ENCODE results near the gene C15orf39. TPM values are rescaled to one million over a fixed set of nuclear protein-coding genes. Genes with fewer than 3 reads are reported as not detected.
"Not testable (repeated sequence)": the region's sequence is repeated elsewhere in the genome, so short reads cannot be mapped to it uniquely, and the experiment has no call there.

Gene C15orf39
- total RNA-seq, 1 donor from 2014 or later, result 15.0 TPM

GRCh38 chr15:75225102-75225836 is 23.6 kb downstream of the C15orf39 start:
- ATAC-seq; intact Hi-C loops (cut with DNase I): not testable (repeated sequence)
- DNase-seq (ENCODE audit: missing footprints), result peak; percentile 20

GRCh38 chr15:75225951-75226732 is 24.5 kb downstream of the C15orf39 start:
- intact Hi-C loops (cut with DNase I), result no loop called here
- no peak for ATAC-seq
- DNase-seq (ENCODE audit: missing footprints), result peak; percentile 37

- ATAC-seq (peak; percentile 61), DNase-seq (ENCODE audit: missing footprints) (peak; percentile 5)
- intact Hi-C loops (cut with DNase I), result not testable (repeated sequence)
These were observed 25.4 kb downstream of the C15orf39 start for GRCh38 chr15:75227112-75227511.

- intact Hi-C loops (cut with DNase I), result no loop called here
These were observed 26.1 kb downstream of the C15orf39 start for GRCh38 chr15:75227663-75228280.

GRCh38 chr15:75228787-75229186 is 27.1 kb downstream of the C15orf39 start:
- intact Hi-C loops (cut with DNase I), result no loop called here
- DNase-seq (ENCODE audit: missing footprints) (peak; percentile 17), ATAC-seq (no peak)

More at GRCh38 chr15:75227663-75228280, 26.1 kb downstream of the C15orf39 start:
- DNase-seq (ENCODE audit: missing footprints) (peak; percentile 11), ATAC-seq (no peak)

GRCh38 chr15:75229191-75230015 is 27.7 kb downstream of the C15orf39 start:
- ATAC-seq (no peak), DNase-seq (ENCODE audit: missing footprints) (peak; percentile 40)
- intact Hi-C loops (cut with DNase I), result no loop called here

GRCh38 chr15:75230016-75230343 is 28.3 kb downstream of the C15orf39 start:
- intact Hi-C loops (cut with DNase I), result no loop called here
- no peak for DNase-seq (ENCODE audit: missing footprints)
- ATAC-seq, result no peak

GRCh38 chr15:75230551-75231371 is 29.1 kb downstream of the C15orf39 start:
- intact Hi-C loops (cut with DNase I), result no loop called here
- no peak for ATAC-seq
- peak; percentile 31 for DNase-seq (ENCODE audit: missing footprints)

GRCh38 chr15:75231836-75232235 is 30.2 kb downstream of the C15orf39 start:
- ATAC-seq (no peak), DNase-seq (ENCODE audit: missing footprints) (peak; percentile 21)
- intact Hi-C loops (cut with DNase I), result no loop called here

- intact Hi-C loops (cut with DNase I), result no loop called here
- ATAC-seq, result no peak
- DNase-seq (ENCODE audit: missing footprints), result peak; percentile 54
These were observed 30.7 kb downstream of the C15orf39 start for GRCh38 chr15:75232252-75232813.

- DNase-seq (ENCODE audit: missing footprints) (peak; percentile 52), ATAC-seq (no peak)
- intact Hi-C loops (cut with DNase I), result no loop called here
These were observed 31.3 kb downstream of the C15orf39 start for GRCh38 chr15:75232826-75233503.

GRCh38 chr15:75233504-75234190 is 32.0 kb downstream of the C15orf39 start:
- intact Hi-C loops (cut with DNase I), result no loop called here
- peak; percentile 43 for DNase-seq (ENCODE audit: missing footprints)

GRCh38 chr15:75234191-75234810 is 32.6 kb downstream of the C15orf39 start:
- peak; percentile 54 for DNase-seq (ENCODE audit: missing footprints)
- intact Hi-C loops (cut with DNase I), result no loop called here
- no peak for ATAC-seq

More at GRCh38 chr15:75233504-75234190, 32.0 kb downstream of the C15orf39 start:
- no peak for ATAC-seq

- ATAC-seq (no peak), DNase-seq (ENCODE audit: missing footprints) (peak; percentile 25)
- intact Hi-C loops (cut with DNase I), result no loop called here
These were observed 33.5 kb downstream of the C15orf39 start for GRCh38 chr15:75235051-75235673.

- intact Hi-C loops (cut with DNase I), result no loop called here
- peak; percentile 71 for DNase-seq (ENCODE audit: missing footprints)
- ATAC-seq, result peak; percentile 89
These were observed 34.4 kb downstream of the C15orf39 start for GRCh38 chr15:75235760-75236729.

All from Right ventricle myocardium inferior (tissue), 1 donor.